ENCODE data around the gene CA14.
A peak's percentile ranks its signal among the peaks of the same experiment; 100 is the strongest.

The CA14 gene

DNA sequence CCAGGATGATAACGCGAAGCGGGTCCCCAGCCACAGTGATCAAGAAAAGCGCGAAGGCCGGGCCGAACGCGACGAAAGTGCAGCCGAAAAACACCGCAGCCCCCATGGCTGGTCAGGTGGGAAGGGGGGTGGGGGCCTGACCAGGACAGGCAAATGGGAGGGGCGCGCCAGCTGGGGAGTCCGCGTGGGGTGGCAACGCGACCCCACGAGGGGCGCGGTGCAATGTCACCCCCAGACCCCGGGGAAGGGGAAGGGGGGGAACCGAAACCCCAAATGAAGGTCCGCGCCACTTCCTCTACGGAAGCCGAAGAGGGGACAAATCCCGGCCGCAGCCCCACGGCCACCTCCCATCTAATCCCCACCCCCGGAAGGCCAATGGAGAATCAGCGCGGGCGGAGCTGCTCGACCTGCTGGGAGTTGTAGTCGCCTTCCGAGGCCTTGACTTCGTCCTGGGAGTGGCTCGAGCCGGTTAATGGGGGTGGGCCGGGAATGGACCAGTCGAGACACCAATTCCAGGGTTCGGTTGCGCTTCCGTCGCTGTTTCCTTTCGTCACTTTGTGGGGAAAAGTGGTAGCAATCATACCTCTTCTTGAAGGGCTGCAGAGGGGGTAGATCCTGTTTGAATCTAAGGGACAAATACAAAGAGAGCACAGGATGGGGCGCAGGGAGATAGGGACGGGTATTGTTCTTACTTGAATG is 11.3 kb downstream of the CA14 start, which contains the start of gene APH1A:
APH1A (minus strand) TSS at position 312 of the 699 bp plus-strand sequence; CDS start at position 106, 206 bp downstream.
- DNase-seq (ENCODE audit: low spot score) (peak; percentile 98), ATAC-seq (ENCODE audit: low read depth) (peak; percentile 99)
- peak within 1 kb of the TSS; percentile 49 for H3K27ac ChIP-seq (ENCODE audit: poor library complexity, severe bottlenecking)
- H3K4me3 ChIP-seq (ENCODE audit: severe bottlenecking): peak within 1 kb of the TSS; percentile 83
- H3K27me3 ChIP-seq (ENCODE audit: insufficient read depth, poor library complexity, severe bottlenecking): no peaks in the 10 kb centered on the region
- H3K9me3 ChIP-seq (ENCODE audit: severe bottlenecking): no peaks in the 10 kb centered on the region
- TF ChIP-seq, protein P1, sequence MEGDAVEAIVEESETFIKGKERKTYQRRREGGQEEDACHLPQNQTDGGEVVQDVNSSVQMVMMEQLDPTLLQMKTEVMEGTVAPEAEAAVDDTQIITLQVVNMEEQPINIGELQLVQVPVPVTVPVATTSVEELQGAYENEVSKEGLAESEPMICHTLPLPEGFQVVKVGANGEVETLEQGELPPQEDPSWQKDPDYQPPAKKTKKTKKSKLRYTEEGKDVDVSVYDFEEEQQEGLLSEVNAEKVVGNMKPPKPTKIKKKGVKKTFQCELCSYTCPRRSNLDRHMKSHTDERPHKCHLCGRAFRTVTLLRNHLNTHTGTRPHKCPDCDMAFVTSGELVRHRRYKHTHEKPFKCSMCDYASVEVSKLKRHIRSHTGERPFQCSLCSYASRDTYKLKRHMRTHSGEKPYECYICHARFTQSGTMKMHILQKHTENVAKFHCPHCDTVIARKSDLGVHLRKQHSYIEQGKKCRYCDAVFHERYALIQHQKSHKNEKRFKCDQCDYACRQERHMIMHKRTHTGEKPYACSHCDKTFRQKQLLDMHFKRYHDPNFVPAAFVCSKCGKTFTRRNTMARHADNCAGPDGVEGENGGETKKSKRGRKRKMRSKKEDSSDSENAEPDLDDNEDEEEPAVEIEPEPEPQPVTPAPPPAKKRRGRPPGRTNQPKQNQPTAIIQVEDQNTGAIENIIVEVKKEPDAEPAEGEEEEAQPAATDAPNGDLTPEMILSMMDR (IDR thresholded peaks at IDR 0.05; ENCODE audit: poor library complexity, severe bottlenecking): no peak
- H3K4me1 ChIP-seq (ENCODE audit: insufficient read depth, poor library complexity, severe bottlenecking): no peaks in the 10 kb centered on the region
- H3K36me3 ChIP-seq (ENCODE audit: low read depth): peaks cover 29% of the 10 kb centered on the region

- Histone ChIP-seq H3K36me3 (ENCODE audit: low read depth) (peaks cover 29% of the 10 kb centered on the region), H3K4me3 (ENCODE audit: severe bottlenecking) (peak overlapping the region; percentile 83), H3K27me3 (ENCODE audit: insufficient read depth, poor library complexity, severe bottlenecking) (no peaks in the 10 kb centered on the region), H3K4me1 (ENCODE audit: insufficient read depth, poor library complexity, severe bottlenecking) (no peaks in the 10 kb centered on the region), H3K9me3 (ENCODE audit: severe bottlenecking) (no peaks in the 10 kb centered on the region), H3K27ac (ENCODE audit: poor library complexity, severe bottlenecking) (peak overlapping the region; percentile 49)
- DNase-seq (ENCODE audit: low spot score) (no peak), ATAC-seq (ENCODE audit: low read depth) (no peak)
- TF ChIP-seq, protein P1 (IDR thresholded peaks at IDR 0.05; ENCODE audit: poor library complexity, severe bottlenecking): no peak
Observed at GRCh38 chr1:150269451-150269850, 11.9 kb downstream of the CA14 start.

DNA sequence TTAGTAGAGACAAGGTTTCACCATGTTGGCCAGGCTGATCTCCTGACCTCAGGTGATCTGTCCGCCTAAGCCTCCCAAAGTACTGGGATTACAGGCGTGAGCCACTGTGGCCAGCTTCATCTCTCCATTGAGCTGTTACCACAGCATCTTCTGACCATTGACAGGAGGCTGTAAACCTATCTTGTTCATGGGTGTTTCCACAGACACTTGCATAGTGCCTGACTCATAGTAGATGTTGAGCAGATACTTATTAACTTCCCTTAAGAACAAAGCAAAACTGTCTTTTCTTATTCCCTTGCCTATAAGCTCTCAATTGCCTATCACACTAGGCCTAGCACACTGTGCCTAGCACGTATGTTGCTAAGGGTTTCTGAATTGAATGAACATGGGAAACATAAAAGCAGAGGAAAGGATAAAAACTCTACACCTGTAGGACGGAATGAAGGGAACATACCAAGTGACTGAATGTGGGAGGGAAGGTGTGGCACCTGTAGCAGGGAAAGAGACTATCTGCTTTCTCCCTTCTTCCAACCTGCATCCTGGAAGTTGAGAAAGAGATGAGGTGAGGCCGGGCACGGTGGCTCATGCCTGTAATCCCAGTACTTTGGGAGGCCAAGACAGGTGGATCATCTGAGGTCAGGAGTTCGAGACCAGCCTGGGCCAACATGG is 13.9 kb downstream of the CA14 start:
- TF ChIP-seq, protein P1 (IDR thresholded peaks at IDR 0.05; ENCODE audit: poor library complexity, severe bottlenecking): no peak
- peaks cover 11% of the 10 kb centered on the region for H3K36me3 ChIP-seq (ENCODE audit: low read depth)
- ATAC-seq (ENCODE audit: low read depth): no peak

DNA sequence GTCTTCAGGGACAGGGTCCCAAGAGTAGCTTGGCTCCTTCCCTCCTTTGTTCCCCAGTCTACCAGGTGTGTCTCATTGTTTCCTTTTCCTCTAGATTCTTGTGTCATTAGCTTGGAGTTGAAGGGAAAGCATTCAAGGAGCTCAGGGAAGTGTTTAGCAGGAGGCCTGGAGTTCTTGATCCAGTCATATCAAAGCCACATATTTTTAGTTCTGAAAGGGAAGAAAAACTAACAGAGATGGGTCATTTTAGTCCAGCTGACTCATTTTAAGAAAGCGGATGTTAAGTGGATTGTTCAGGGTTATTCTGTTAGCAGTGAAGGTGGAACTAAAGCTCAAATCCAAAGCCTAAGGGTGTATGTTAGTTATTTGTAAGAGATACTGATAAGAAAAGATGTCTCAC is 15.7 kb downstream of the CA14 start:
- Histone ChIP-seq H3K4me1 (ENCODE audit: insufficient read depth, poor library complexity, severe bottlenecking) (no peaks in the 10 kb centered on the region), H3K27me3 (ENCODE audit: insufficient read depth, poor library complexity, severe bottlenecking) (no peaks in the 10 kb centered on the region), H3K27ac (ENCODE audit: poor library complexity, severe bottlenecking) (no peak overlapping the region), H3K4me3 (ENCODE audit: severe bottlenecking) (no peak overlapping the region), H3K36me3 (ENCODE audit: low read depth) (no peaks in the 10 kb centered on the region), H3K9me3 (ENCODE audit: severe bottlenecking) (no peaks in the 10 kb centered on the region)
- TF ChIP-seq, protein P1 (IDR thresholded peaks at IDR 0.05; ENCODE audit: poor library complexity, severe bottlenecking): no peak
- ATAC-seq (ENCODE audit: low read depth): no peak
- DNase-seq (ENCODE audit: low spot score): no peak

More for the DNA sequence above, 13.9 kb downstream of the CA14 start:
- no peaks in the 10 kb centered on the region for H3K9me3 ChIP-seq (ENCODE audit: severe bottlenecking)
- no peak overlapping the region for H3K27ac ChIP-seq (ENCODE audit: poor library complexity, severe bottlenecking)
- no peaks in the 10 kb centered on the region for H3K4me1 ChIP-seq (ENCODE audit: insufficient read depth, poor library complexity, severe bottlenecking)
- H3K27me3 ChIP-seq (ENCODE audit: insufficient read depth, poor library complexity, severe bottlenecking): no peaks in the 10 kb centered on the region
- no peak overlapping the region for H3K4me3 ChIP-seq (ENCODE audit: severe bottlenecking)
- no peak for DNase-seq (ENCODE audit: low spot score)

All from RWPE2 (cell line).